WERI-Rb-1 (cell line): ENCODE results near the gene SH3RF3.

Experiments
- DNase-seq: peaks from one replicate; pipeline ENCODE4 v3.0.0-alpha.2; 2020
- H3K27ac ChIP-seq: fragments of 250-450 bp; sonication (Bioruptor Pico); 2 replicates; pipeline ENCODE4 v1.5.1; 2020; ENCODE audit warnings: mild to moderate bottlenecking, moderate library complexity
- H3K27me3 ChIP-seq: fragments of 250-450 bp; sonication (Bioruptor Pico); 2 replicates; pipeline ENCODE4 v1.5.1; 2021; ENCODE audit warnings: mild to moderate bottlenecking, low read depth, moderate library complexity; ENCODE audit not compliant: insufficient read depth, severe bottlenecking
- H3K36me3 ChIP-seq: fragments of 250-450 bp; sonication (Bioruptor Pico); 2 replicates; pipeline ENCODE4 v1.5.1; 2020; ENCODE audit warnings: mild to moderate bottlenecking, moderate library complexity
- H3K4me3 ChIP-seq: 2 replicates; pipeline ENCODE4 v1.5.1; 2011; ENCODE audit warnings: low read depth, mild to moderate bottlenecking, control low read depth, low read length
- H3K9me3 ChIP-seq: fragments of 250-450 bp; sonication (Bioruptor Pico); 2 replicates; pipeline ENCODE4 v1.5.1; 2021; ENCODE audit warnings: mild to moderate bottlenecking, moderate library complexity; ENCODE audit not compliant: severe bottlenecking
- TF ChIP-seq, protein P1 (sequence below): IDR thresholded peaks from 2 replicates; pipeline ENCODE4 v1.5.1; 2011; ENCODE audit warnings: low read depth, mild to moderate bottlenecking, control low read depth, inconsistent platforms, low read length

Gene SH3RF3

DNA sequence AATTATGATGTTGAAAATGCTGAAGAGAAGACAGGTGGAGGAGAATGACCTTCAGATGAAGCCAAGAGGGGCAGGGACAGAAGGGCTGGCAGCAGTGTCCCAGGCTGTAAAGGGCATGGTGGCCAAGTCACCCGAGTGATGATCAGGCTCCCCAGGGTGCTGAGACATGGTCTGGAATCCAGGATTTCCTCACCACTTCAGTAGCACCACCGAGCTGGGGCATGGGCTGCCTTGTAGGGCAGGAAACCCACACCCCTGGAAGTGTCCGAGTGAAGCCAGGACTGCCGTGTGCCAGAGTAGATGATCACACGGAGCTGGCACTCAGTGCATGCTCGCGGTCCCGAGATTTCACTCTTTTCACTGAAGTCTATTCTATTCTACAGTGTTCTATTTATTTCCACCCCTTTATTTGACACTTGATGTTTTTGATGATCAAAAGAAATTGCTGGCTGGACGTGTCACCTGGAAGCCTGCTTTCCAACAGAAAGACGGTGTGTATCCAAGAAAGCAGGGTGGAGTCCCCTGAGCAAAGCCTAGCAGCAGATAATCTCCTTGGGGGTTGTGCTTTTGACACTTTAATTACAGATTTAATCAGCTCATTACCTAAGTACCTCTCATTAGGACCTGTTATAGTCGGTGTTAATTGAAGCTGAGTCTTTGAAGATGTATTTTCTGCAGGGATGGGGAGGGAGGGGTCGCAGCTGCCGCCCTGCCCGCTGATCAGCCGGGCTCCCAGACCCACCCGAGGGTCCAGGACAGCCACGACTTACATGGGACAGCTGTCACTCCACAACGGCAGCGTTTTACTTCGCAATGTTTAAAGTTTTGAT, 392.4 kb downstream of the SH3RF3 start:
- no peak overlapping the region for H3K27ac ChIP-seq
- no peak overlapping the region for H3K4me3 ChIP-seq
- no peak for DNase-seq
- H3K9me3 ChIP-seq: no peaks in the 10 kb centered on the region
- TF ChIP-seq, protein P1, sequence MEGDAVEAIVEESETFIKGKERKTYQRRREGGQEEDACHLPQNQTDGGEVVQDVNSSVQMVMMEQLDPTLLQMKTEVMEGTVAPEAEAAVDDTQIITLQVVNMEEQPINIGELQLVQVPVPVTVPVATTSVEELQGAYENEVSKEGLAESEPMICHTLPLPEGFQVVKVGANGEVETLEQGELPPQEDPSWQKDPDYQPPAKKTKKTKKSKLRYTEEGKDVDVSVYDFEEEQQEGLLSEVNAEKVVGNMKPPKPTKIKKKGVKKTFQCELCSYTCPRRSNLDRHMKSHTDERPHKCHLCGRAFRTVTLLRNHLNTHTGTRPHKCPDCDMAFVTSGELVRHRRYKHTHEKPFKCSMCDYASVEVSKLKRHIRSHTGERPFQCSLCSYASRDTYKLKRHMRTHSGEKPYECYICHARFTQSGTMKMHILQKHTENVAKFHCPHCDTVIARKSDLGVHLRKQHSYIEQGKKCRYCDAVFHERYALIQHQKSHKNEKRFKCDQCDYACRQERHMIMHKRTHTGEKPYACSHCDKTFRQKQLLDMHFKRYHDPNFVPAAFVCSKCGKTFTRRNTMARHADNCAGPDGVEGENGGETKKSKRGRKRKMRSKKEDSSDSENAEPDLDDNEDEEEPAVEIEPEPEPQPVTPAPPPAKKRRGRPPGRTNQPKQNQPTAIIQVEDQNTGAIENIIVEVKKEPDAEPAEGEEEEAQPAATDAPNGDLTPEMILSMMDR: no peak
- H3K27me3 ChIP-seq: no peaks in the 10 kb centered on the region
- no peaks in the 10 kb centered on the region for H3K36me3 ChIP-seq

DNA sequence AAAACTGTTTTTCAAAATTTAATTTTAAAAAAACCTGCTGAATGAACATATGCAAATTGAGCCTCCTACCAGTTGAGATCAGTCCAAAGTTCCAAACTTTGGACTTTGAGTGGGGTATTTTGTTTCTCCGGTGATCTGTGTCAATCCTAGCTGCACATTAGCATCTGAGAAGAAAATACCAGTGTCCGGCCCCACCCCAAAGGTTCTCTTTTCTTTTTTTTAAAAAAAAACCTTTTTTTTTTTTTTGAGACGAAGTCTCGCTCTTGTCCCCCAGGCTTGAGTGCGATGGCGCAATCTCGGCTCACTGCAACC, 393.0 kb downstream of the SH3RF3 start:
- no peak overlapping the region for H3K27ac ChIP-seq
- no peaks in the 10 kb centered on the region for H3K27me3 ChIP-seq
- no peaks in the 10 kb centered on the region for H3K9me3 ChIP-seq
- no peak for DNase-seq
- H3K36me3 ChIP-seq: no peaks in the 10 kb centered on the region
- H3K4me3 ChIP-seq: no peak overlapping the region
- TF ChIP-seq, protein P1: no peak

DNA sequence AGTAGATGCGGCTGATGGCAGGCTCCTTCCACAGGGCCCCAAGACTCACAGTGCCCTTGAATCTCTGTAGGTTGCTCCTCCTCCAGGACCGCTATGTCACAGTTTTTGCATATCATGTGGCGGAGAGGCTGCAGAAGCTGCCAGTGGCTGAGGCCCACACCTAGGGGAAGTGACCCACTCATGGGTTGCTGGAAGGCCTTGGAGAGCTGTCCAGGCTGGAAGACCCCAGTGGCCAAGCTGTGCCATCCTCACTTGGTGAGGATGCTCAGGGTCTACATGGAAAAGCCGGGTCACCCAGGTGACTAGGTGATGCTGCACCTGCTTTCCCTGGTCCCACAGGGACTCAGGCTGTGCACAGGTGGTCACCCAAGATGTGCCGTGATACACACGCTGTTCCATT, 394.1 kb downstream of the SH3RF3 start:
- Histone ChIP-seq H3K9me3 (no peaks in the 10 kb centered on the region), H3K4me3 (no peak overlapping the region), H3K36me3 (no peaks in the 10 kb centered on the region), H3K27me3 (no peaks in the 10 kb centered on the region), H3K27ac (no peak overlapping the region)
- TF ChIP-seq, protein P1: no peak
- DNase-seq: no peak

DNA sequence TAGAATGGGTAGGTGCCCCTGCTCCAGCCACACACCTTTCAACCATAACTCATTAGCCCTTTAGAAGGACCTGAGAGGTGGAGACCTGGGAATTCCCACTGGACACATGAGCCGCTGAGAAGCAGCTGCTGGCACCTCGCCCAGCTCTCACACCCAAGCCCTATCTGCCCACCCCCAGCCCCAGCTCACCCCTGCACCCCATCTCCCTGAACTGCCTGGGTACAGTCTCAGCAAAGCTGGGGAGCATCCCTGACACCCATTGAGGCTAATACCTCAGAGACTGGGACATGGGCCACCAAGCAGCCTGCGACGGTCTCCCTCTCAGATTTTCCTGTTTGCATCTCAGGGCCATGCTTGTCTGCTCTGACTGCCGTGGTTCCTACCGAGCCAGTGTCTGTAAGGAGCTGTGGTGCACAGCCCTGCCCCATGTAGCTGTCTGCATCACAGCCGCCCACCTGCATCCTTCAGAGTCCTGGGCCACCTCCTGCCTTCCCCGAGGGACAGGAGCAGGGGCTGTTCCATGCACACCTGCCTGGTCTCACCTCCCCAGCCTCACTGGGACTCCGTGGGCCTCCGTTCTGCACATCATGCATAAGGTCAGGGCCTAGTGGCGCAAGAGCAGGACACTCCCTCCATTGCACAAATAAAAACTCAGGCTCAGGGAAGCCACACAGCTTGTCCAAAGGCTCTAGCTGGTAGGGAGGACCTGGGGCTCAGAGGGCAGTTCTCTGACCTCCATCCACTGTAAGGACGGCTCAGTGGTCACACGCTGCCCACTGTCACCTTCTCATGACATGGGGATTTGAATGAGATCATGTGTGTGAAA, 394.7 kb downstream of the SH3RF3 start:
- no peak for DNase-seq
- TF ChIP-seq, protein P1: no peak
- no peaks in the 10 kb centered on the region for H3K36me3 ChIP-seq
- H3K27me3 ChIP-seq: no peaks in the 10 kb centered on the region
- H3K9me3 ChIP-seq: no peaks in the 10 kb centered on the region
- no peak overlapping the region for H3K4me3 ChIP-seq
- H3K27ac ChIP-seq: no peak overlapping the region

DNA sequence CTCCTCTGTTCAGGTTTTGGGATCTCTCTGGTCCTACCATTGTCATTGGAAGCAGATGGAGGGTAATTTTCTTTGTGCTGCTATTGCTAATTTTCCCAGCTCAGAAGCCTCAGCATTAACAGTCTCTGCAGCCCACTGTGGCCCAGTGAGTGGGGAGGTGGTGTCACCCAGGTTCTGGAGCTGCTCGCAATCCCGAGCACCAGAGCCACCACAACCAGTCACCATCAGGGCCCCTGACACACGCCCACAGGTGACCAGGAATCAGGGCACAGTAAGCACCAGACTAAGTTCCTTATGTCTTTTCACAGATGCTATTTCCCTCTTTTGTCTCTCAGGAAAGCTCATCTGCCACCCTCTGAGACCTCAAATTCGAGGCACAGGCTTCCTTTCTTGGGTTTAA, 396.8 kb downstream of the SH3RF3 start:
- H3K27me3 ChIP-seq: no peaks in the 10 kb centered on the region
- H3K27ac ChIP-seq: no peak overlapping the region
- H3K4me3 ChIP-seq: no peak overlapping the region
- H3K9me3 ChIP-seq: no peaks in the 10 kb centered on the region
- no peaks in the 10 kb centered on the region for H3K36me3 ChIP-seq
- no peak for DNase-seq
- TF ChIP-seq, protein P1: no peak
